Measurements from ENCODE around the gene CCNK.

DNA sequence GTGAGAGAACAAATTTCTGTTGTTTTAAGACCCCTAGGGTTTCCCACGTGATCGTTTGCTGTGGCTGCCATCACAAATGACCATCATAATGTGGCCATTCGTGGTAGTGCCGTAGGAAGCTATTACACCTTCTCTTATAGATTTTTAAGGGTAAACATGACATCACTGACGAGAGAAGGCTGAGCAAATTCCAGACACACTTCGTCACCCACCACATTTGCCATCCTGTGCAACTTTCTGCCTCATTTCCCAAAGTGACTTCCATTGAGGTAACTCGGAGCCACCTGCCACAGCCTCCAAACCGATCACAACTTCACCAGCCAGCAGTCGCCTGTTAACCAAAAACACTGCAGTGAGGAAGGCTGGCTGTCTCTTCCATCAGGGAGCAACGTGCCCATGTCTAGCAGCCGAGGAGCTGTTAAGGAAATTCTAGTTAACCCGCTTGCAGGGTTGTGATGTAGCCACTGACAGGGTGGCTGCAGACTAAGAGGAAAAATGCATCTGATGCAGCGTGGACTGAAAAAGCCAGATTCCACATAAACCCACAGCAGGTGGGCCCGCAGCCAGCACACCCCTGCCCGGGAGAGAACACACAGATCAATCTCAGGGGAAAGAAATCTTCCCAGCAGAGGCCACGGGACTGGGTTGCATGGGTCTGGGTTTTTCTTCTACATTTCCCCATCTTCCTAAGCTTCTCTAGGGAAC, 78.2 kb downstream of the CCNK start:
- no peak for TF ChIP-seq EP300 (IDR thresholded peaks at IDR 0.05)
- TF ChIP-seq, protein P1, sequence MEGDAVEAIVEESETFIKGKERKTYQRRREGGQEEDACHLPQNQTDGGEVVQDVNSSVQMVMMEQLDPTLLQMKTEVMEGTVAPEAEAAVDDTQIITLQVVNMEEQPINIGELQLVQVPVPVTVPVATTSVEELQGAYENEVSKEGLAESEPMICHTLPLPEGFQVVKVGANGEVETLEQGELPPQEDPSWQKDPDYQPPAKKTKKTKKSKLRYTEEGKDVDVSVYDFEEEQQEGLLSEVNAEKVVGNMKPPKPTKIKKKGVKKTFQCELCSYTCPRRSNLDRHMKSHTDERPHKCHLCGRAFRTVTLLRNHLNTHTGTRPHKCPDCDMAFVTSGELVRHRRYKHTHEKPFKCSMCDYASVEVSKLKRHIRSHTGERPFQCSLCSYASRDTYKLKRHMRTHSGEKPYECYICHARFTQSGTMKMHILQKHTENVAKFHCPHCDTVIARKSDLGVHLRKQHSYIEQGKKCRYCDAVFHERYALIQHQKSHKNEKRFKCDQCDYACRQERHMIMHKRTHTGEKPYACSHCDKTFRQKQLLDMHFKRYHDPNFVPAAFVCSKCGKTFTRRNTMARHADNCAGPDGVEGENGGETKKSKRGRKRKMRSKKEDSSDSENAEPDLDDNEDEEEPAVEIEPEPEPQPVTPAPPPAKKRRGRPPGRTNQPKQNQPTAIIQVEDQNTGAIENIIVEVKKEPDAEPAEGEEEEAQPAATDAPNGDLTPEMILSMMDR (IDR thresholded peaks at IDR 0.05), result no peak

All from tibial nerve (tissue), 4 donors.